HEK293 (cell line): ENCODE measurements around the gene NT5DC4.

Experiments used
- HOXA7 ChIP-seq: sonication (generic); formaldehyde crosslinking; IDR thresholded peaks from 2 replicates; pipeline ENCODE4 v1.8.1; 2022; ENCODE audit warnings: missing genetic modification reagents, borderline replicate concordance
- ZBTB1 ChIP-seq: fragments of 450-650 bp; formaldehyde crosslinking; IDR thresholded peaks from 2 replicates; pipeline ENCODE4 v1.5.1; 2016; ENCODE audit warnings: missing biosample characterization, missing genetic modification characterization
- ZBTB8A ChIP-seq: fragments of 450-650 bp; formaldehyde crosslinking; IDR thresholded peaks from 2 replicates; pipeline ENCODE4 v1.5.1; 2016; ENCODE audit warnings: missing biosample characterization, missing genetic modification characterization
- ZNF10 ChIP-seq: fragments of 450-650 bp; formaldehyde crosslinking; IDR thresholded peaks from 2 replicates; pipeline ENCODE4 v1.5.1; 2017; ENCODE audit warnings: missing biosample characterization, missing genetic modification characterization
- ZNF121 ChIP-seq: fragments of 450-650 bp; formaldehyde crosslinking; IDR thresholded peaks from 2 replicates; pipeline ENCODE4 v1.5.1; 2016; ENCODE audit warnings: missing biosample characterization, missing genetic modification characterization
- ZNF202 ChIP-seq: fragments of 450-650 bp; formaldehyde crosslinking; IDR thresholded peaks from 2 replicates; pipeline ENCODE4 v1.5.1; 2016; ENCODE audit warnings: missing biosample characterization, missing genetic modification characterization, borderline replicate concordance
- ZNF274 ChIP-seq, 2 experiments: fragments of 200-500 bp in 1 of 2; fragments of 450-650 bp in 1 of 2; sonication (Bioruptor generic) in 1 of 2; formaldehyde crosslinking in 1 of 2; IDR thresholded peaks; 2 replicates each; pipeline versions ENCODE4 v1.5.1 to v1.6.1; 2014 to 2016; ENCODE audit warnings: borderline replicate concordance in 1 of 2, inconsistent platforms in 1 of 2, low read length in 1 of 2, missing biosample characterization in 1 of 2, missing genetic modification characterization in 1 of 2
- ZNF768 ChIP-seq: fragments of 450-650 bp; formaldehyde crosslinking; IDR thresholded peaks from 2 replicates; pipeline ENCODE4 v1.5.1; 2018; ENCODE audit warnings: missing biosample characterization, mild to moderate bottlenecking, missing genetic modification characterization
- ZSCAN30 ChIP-seq: fragments of 450-650 bp; IDR thresholded peaks from 2 replicates; pipeline ENCODE4 v1.5.1; 2018; ENCODE audit warnings: missing biosample characterization, mild to moderate bottlenecking, missing genetic modification characterization, moderate library complexity
- TF ChIP-seq, protein P1 (sequence below): fragments of 450-650 bp; formaldehyde crosslinking; IDR thresholded peaks from 2 replicates; pipeline ENCODE4 v1.5.1; 2016; ENCODE audit warnings: missing biosample characterization, missing genetic modification characterization
- TF ChIP-seq, protein P2 (sequence below): fragments of 450-650 bp; formaldehyde crosslinking; IDR thresholded peaks from 2 replicates; pipeline ENCODE4 v1.5.1; 2017; ENCODE audit warnings: missing biosample characterization, missing genetic modification characterization
- TF ChIP-seq, protein P3 (sequence below): fragments of 450-650 bp; formaldehyde crosslinking; IDR thresholded peaks from 2 replicates; pipeline ENCODE4 v1.5.1; 2016; ENCODE audit warnings: missing biosample characterization, missing genetic modification characterization

DNA sequence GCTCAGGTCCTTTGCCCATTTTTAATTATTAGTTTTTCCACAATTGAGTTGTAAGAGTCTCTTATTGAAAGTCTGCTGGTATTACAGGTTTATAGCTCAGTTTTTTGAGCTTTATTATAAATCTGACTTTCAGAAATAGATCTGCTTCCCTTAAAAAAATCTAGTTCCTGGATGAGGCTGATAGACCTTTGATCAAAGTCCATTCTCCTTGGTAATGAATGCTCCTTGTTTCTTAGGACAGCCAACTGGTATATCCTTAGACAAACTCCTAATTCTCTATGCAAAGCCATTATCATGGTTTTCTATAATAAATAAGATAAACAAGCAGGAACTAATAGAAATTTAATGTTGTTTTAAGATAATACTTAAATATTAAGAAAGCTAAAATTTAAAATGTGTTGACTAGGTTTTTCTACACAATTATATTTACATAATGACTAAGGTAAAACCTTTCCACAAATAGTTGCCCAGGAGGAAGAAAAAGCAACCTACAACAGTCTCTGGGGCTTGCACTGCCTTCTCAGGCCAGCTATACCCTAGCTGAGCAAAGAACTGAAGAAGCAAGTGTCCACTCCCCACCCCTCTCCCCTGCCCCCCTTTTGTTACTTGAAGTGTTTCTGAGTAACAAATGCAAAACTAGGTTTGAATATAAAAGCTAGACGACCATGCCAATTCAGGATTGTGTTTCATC, 16.9 kb downstream of the NT5DC4 start:
- TF ChIP-seq, protein P1, sequence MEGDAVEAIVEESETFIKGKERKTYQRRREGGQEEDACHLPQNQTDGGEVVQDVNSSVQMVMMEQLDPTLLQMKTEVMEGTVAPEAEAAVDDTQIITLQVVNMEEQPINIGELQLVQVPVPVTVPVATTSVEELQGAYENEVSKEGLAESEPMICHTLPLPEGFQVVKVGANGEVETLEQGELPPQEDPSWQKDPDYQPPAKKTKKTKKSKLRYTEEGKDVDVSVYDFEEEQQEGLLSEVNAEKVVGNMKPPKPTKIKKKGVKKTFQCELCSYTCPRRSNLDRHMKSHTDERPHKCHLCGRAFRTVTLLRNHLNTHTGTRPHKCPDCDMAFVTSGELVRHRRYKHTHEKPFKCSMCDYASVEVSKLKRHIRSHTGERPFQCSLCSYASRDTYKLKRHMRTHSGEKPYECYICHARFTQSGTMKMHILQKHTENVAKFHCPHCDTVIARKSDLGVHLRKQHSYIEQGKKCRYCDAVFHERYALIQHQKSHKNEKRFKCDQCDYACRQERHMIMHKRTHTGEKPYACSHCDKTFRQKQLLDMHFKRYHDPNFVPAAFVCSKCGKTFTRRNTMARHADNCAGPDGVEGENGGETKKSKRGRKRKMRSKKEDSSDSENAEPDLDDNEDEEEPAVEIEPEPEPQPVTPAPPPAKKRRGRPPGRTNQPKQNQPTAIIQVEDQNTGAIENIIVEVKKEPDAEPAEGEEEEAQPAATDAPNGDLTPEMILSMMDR (tag by site-specific recombination), result no peak
- TF ChIP-seq ZBTB1 (tag by site-specific recombination), result no peak
- TF ChIP-seq ZNF768 (tag by site-specific recombination), result no peak
- no peak for TF ChIP-seq ZSCAN30
- TF ChIP-seq, protein P2, sequence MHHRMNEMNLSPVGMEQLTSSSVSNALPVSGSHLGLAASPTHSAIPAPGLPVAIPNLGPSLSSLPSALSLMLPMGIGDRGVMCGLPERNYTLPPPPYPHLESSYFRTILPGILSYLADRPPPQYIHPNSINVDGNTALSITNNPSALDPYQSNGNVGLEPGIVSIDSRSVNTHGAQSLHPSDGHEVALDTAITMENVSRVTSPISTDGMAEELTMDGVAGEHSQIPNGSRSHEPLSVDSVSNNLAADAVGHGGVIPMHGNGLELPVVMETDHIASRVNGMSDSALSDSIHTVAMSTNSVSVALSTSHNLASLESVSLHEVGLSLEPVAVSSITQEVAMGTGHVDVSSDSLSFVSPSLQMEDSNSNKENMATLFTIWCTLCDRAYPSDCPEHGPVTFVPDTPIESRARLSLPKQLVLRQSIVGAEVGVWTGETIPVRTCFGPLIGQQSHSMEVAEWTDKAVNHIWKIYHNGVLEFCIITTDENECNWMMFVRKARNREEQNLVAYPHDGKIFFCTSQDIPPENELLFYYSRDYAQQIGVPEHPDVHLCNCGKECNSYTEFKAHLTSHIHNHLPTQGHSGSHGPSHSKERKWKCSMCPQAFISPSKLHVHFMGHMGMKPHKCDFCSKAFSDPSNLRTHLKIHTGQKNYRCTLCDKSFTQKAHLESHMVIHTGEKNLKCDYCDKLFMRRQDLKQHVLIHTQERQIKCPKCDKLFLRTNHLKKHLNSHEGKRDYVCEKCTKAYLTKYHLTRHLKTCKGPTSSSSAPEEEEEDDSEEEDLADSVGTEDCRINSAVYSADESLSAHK, result no peak
- TF ChIP-seq ZNF202, result no peak
- TF ChIP-seq, protein P3, sequence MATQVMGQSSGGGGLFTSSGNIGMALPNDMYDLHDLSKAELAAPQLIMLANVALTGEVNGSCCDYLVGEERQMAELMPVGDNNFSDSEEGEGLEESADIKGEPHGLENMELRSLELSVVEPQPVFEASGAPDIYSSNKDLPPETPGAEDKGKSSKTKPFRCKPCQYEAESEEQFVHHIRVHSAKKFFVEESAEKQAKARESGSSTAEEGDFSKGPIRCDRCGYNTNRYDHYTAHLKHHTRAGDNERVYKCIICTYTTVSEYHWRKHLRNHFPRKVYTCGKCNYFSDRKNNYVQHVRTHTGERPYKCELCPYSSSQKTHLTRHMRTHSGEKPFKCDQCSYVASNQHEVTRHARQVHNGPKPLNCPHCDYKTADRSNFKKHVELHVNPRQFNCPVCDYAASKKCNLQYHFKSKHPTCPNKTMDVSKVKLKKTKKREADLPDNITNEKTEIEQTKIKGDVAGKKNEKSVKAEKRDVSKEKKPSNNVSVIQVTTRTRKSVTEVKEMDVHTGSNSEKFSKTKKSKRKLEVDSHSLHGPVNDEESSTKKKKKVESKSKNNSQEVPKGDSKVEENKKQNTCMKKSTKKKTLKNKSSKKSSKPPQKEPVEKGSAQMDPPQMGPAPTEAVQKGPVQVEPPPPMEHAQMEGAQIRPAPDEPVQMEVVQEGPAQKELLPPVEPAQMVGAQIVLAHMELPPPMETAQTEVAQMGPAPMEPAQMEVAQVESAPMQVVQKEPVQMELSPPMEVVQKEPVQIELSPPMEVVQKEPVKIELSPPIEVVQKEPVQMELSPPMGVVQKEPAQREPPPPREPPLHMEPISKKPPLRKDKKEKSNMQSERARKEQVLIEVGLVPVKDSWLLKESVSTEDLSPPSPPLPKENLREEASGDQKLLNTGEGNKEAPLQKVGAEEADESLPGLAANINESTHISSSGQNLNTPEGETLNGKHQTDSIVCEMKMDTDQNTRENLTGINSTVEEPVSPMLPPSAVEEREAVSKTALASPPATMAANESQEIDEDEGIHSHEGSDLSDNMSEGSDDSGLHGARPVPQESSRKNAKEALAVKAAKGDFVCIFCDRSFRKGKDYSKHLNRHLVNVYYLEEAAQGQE (tag by site-specific recombination), result no peak
- no peak for TF ChIP-seq ZBTB8A (tag by site-specific recombination)
- TF ChIP-seq ZNF10 (tag by site-specific recombination), result no peak
- TF ChIP-seq ZNF274 (IDR thresholded peaks at IDR 0.05; ENCODE audit: low read length), result no peak
- no peak for TF ChIP-seq ZNF274 (tag by site-specific recombination; IDR thresholded peaks at IDR 0.05; ENCODE audit: borderline replicate concordance)
- TF ChIP-seq HOXA7, result no peak
- TF ChIP-seq ZNF121 (tag by site-specific recombination), result no peak
